Activated CD8-positive, alpha-beta memory T cell treated with anti-CD3 and anti-CD28 coated beads for 24 hours (primary cell): ENCODE measurements around the gene MYBPC2.

Experiments
- DNase-seq: peaks from one replicate; pipeline ENCODE4 v3.0.0-alpha.2; 2020

Gene MYBPC2

DNA sequence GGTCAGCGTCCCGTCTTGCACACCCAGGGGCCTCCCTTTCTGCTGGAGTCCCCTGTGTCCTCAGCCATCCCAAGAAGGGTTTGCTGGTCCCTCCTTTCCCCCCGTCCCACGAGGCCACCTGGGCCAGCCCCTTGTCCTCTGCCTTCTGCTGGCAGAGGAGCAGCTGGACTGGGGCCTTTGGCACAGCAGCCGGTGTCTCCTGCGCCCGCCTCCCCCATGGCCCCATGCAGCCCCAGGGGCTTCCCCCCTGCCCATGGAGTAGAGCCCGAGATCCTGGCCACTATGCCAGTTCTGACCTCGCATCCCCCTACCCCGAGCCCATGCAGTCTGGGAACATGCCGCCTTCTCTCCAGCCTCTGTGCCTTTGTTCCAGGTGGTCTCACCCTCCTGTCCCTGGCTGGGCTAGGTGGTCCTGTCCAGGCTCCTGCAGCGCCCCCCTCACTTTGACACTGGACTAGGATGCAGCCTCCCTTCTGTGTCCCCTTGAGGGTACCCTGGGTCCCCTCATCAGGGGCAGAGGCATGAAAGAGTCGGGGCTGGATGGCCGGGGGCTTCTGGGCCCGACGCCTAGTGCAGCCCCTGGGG is 49.7 kb downstream of the MYBPC2 start:
- no peak for DNase-seq

DNA sequence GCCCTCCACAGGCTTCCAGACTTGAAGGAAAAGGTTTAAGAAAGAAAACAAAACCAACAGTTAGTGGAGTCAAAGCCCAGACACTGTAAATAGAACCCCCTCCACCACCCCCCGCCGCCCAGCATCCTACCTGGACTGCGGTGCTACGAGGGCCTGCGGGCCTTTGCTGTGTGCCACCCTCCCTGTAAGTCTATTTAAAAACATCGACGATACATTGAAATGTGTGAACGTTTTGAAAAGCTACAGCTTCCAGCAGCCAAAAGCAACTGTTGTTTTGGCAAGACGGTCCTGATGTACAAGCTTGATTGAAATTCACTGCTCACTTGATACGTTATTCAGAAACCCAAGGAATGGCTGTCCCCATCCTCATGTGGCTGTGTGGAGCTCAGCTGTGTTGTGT is 50.2 kb downstream of the MYBPC2 start:
- DNase-seq = no peak

DNA sequence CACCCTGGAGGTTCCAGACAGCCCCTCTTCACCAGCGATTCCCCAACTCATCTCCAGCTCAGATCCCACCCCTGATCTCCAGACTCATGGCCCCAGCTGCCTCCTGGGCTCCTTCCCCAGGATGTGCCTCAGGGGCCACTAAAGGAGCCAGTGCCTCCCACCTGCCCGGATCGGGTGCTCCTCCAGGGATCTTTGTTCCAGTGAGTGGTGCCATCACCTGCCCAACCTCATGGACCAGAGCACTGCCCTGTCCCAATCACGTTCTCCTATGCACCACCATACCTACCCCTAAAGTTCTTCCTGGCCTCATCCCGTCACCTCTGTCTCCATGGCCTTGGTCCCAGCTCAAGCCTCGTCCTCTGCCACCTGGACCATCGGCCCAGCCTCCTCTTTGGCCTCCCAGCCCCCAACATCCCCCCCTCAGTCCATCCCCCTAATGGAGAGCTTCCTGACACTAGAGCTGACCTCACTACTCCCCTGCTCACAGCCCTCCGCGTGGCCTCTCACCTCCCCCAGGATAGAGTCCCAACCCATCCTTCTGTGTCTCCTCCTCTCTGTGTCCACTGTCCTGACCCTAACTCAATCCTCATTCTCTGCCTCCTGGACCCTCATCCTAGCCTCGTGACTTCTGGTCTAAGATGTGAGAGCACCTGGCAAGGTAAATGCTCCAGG is 52.7 kb downstream of the MYBPC2 start:
- no peak for DNase-seq

DNA sequence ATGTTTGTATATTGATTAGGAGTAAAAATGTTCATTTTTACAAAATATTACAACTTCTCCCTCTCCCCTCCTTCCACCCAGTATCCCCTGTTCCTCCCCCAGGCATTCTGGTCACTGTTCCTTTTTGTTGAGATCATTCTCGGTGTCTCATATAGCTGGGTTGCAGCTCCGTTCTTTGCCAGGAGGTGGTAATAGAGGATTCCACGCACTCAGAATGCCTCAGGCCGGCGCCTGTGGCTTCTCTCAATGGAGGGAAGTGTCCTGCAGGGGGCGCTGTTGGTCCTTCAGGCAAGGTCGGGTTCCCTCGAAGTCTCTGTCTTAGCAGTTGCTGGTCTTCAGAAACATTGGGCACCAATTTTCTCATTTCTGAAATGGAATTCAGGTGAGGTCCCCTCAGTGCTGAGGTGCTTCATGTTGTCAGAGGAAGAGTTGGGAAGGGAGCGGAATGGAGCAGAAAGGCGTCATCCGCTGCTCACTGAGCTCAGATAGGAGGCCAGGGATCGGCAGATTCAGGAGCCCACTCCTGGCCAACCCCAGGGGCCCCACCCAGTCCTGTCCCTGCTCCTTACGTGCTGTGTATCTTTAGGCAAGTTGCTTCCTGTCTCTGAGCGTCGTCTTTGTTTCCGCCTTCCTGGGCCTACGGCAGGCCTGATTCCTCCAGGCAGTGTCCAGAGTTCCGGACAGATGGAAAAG is 54.3 kb downstream of the MYBPC2 start:
- DNase-seq = peak; percentile 80

DNA sequence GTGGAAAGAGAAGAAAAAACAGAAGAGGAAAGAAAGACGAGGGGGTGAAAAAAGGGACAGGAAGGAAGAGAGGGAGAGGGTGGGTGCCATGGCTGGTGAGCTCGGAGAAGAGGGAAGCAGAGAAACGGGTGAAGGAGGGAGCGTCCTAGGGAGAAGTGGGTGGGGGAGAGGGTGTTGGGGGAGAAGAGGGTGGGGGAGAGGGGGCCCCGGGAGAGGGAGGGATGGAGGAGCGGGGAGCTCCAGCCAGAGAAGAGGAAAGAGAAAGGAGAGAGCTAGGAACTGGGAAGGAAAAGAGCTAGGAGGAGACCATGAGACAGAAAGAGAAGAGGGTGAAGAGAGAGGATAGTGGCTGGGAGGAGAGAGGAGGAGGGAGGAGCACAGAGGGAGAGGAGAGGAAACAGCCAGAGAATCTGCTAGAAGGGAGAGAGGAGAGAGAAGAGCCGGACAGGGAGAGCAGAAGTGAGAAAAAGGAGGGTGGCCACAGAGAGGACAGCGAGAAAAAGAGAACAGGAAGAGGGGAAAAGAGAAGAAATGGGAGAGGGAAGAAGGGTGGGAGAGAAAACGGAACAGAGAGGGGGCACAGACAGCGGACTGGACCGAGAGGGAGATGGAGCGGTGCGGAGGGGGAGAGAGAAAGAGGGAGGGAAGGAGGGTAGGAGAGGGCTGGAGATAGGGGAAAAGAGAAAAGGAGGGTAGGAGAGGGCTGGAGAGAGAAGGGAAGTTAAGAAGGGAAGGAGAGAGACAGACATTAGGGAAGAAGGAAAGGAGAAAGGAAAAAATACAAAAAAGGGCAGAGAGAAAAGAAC is 55.9 kb downstream of the MYBPC2 start:
- no peak for DNase-seq

DNA sequence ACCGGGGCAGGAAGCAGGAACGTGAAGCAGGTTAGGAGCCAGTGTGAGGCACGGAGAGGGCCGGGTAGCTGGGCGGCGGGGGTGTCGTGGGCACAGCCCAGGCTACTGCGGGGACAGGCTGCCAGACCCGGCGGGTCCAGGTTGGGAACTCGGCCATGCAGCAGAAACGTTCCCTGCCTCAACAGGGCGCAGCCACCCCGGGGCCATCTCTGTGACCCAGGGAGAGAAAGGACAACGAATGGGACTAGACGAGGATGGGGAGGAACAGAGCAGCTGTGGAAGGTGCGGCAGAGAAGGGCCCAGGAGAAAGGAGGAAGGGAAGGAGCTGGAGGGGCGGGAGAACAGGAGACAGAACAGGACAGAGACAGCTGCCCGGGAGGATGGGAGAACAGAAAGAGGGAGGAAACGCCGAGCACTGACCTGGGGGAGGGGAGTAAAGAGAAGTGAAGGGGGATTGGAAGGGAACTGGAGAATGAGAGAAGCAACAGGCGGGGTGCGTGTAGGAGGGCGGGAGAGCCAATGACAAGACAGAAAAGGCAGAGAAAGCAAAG is 56.8 kb downstream of the MYBPC2 start:
- no peak for DNase-seq

DNA sequence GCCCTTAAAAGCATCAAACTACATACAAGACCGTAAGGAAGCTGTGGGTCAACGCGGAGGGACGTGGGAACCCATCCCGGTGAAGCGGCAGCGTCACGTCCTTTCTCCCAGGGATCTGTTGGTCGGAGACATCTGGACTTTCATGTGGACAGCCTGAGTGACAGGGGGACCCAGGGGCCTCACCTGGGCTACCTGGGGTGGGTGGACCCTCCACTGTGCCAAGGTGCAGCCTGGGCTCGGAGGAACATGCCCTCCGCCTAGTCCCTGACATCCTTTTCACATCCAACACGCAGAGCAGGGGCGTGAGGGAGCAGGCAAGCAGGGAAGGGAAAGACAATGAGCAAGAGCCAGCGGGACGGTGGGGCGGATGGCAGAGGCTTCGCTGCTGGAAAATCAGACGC is 57.7 kb downstream of the MYBPC2 start:
- no peak for DNase-seq

DNA sequence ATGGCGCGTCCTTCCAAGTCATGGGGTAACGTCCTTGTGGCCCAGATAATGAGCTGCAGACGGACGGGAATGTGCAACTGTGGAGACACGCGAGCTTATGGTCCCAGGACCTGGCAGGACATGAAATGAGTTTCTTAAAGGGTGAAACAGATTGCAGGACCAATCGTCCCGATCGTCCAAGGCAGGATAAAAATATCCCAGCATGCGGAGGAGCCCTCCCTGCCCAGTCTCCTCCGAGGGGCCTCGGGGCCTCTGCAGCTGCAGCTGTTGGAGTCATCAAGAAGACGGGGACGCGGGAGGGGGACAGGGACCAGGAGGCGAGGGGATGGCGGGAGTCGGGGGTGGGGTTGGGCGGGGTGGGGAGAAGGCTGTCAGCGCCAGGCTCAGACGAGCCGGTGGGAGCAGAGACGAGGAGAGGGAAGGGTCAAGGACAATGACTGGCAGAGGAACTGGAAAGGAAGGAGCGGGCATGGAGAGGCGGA is 58.3 kb downstream of the MYBPC2 start:
- no peak for DNase-seq

DNA sequence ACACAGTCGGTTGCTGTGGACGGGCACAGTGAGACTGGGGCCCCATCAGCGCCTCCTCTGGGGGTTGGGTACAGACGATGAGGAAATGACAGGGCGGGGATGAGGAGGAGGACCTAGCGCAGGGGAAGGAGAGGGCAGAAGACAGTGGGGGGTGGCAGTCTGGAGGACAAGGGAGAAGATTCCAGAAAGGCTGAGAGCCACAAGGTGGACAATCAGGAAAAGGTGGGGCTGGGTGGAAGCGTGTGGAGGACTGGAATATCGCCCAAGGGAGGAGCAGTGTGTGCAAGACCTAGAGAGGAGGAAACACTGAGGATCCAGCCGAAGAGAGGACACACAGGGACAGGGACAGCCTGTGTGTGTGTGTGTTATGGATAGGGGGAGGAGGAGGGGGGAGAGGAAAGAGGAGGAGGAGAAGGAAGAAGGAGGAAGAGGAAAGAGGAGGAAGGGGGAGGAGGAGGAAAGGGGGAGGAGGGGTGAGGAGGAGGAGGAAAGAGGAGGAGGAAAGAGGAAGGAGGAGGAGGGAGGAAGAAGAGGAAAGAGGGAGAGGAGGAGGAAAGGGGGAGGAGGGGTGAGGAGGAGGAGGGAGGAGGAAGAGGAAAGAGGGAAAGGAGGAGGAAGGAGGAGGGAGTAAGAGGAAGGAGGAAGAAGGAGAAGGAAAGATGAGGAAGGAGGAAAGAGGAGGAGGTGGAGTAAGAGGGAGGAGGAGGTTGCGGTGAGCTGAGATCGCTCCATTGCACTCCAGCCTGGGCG is 59.8 kb downstream of the MYBPC2 start:
- peak; percentile 68 for DNase-seq

DNA sequence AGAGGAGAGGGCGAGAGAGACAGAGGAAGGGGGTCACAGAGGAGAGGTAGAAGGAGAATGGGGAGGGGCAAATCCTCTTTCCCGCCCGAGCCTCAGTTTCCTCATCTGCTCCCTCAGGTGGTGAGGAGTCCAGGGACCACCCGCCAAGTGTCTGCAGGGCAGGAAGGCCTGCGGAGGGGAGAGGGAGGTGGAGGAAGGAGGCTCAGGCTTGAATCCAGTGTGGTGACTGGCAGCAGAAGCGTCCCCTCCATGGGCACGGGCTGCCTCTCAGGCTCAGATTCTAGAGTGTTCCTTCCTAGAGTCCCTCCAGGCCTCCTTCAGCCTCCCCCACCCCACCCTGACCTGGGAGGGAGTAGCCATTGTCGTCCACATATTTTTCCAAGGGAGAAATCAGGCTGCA is 60.5 kb downstream of the MYBPC2 start:
- DNase-seq = no peak

DNA sequence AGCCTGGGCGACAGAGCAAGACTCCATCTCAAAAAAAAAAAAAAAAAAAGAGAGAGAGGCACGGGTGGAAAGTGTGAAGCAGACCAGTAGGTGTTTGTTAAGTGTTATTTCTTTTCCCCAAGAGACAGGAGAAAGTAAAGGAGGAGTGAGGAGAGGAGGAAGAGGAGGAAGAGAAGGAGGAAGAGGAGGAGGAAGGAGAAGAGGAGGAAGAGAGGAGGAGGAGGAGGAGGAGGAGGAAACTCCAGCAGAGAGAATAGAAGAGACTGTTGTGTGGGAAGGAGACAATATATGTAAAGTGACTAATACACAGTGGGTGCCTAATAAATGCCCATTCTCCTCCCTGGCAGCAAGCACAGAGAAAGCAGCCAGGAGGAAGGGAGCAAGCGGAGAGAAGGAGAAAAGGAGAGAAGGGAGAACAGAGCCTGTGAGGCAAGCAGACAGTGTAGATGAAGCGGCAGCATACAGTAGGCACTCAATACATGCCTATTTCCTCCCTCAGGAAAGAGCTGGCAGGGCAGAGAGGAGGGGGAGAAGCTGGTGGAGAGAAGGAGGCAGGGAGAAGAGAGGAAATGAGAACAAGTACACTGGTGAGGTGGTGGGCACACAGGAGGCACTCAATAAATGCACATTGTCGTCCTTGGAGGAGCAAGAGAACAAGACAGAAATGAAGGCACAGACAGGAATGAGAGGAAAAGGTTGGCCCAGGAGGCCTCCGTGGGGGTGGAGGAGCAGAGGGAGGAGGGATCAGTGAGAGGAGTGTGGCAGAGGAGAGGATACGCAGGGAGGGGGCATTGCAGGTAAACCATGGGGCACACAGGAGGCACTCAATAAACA is 61.7 kb downstream of the MYBPC2 start:
- no peak for DNase-seq

DNA sequence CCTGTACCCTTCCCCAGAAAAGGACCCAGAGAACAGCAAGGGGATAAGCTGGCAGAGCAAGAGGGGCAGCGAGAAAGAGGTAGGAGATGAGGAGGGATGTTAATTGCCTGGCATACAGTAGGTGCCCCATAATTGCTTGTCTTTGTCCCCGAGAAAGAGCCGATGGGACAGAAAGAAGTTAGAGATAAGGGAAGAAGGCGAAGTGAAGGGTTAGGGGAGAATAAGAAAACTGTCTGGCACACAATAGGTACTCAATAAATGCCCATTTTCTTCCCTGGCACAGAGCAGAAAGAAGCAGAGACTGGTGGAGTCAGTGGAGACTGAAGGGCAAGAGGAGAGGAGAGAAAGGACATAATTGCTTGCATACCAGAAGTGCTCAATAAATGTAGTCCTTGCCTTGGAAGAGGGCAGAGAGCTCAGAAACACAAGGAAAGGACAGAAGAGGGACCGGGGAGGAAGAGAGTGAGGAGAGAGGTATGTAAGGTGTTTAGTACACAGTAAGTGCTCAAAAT is 62.4 kb downstream of the MYBPC2 start:
- DNase-seq = no peak

DNA sequence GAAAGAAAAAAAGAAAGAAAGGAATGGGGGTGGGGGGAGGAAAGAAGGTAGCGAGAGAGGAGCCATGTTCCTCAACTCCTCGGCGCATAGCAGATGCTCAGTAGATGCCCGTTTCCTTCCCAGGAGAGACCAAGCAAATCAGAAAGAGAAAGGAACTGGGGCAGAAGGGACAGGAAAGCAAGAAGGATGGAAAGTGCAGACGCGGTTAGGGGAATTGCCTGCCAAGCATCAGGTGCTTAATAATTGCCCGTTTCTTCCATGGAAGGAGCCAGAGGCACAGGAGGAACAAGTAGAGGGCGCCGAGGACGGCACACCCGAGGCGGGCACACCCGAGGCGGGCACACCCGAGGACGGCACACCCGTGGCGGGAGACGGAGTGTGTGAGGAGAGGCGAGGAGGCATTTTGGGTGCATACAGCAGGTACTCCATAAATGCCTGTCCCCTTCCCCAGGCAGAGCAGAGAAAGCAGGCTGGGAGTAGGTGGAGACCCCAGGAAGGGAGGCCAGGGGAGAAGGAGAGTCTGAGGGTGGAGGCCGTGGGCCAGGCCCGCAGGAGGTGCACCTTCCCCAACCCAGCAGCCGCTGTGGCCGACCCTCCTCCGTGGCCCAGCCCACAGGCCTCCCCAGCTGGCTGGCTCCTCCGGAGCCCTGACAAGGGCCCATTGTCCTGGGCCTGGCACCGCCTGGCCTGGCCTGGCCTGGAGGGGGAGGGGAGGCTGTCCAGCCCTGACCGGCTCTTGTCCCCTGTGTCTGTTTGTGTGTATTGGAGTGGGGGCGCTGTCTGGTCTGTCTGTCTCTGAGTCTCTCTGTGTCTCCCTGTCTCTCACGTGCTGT is 63.7 kb downstream of the MYBPC2 start:
- no peak for DNase-seq

DNA sequence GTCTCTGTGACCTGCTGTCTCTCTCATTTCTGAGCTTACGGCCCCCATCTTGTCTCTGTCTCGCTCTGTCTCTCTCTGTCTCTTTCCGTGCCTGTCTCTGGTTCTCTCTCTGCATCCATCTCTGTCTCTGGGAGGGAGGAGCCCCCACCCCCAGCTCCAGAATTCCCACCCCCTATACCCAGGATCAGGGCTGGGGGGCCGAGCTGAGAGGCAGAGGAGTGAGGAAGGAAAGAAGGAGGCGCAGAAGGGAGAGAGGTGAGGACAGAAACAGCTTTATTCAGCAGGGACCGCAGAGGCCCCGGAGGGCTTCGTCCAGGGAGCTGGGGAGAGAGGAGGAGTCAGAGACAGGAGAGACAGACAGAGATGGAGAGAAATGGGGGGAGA is 64.3 kb downstream of the MYBPC2 start:
- no peak for DNase-seq

DNA sequence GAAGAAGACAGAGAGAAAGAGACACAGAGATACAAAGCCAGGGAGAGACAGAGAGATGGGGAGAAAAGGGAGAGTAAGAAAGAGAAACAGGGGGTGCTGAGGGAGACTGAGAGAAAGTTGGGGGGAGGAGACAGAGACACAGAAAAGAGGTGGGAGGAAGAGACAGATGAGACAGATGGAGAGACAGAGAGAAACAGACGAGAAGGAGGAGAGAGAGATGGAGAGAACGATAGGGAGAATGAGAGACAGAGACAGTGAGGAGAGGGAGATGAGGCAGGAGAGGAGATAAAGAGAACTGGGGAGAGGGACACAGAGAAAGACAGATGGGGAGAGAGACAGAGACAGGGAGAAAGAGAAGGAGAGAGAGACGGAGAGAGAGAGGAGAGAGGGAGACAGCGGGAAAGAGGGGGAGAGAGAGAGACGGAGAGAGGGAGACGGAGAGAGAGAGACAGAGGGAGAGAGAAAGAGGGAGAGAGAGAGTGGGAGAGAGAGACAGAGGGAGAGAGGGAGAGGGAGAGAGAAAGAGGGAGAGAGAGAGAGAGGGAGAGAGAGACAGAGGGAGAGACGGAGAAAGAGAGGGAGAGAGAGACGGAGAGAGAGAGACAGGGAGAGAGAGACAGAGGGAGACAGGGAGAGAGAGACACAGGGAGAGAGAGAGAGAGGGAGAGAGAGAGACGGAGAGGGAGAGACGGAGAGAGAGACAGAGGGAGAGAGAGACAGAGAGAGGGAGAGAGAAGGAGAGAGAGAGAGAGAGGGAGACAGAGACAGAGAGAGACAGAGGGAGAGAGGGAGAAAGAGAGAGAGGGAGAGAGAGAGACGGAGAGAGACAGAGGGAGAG is 65.7 kb downstream of the MYBPC2 start:
- DNase-seq = no peak

DNA sequence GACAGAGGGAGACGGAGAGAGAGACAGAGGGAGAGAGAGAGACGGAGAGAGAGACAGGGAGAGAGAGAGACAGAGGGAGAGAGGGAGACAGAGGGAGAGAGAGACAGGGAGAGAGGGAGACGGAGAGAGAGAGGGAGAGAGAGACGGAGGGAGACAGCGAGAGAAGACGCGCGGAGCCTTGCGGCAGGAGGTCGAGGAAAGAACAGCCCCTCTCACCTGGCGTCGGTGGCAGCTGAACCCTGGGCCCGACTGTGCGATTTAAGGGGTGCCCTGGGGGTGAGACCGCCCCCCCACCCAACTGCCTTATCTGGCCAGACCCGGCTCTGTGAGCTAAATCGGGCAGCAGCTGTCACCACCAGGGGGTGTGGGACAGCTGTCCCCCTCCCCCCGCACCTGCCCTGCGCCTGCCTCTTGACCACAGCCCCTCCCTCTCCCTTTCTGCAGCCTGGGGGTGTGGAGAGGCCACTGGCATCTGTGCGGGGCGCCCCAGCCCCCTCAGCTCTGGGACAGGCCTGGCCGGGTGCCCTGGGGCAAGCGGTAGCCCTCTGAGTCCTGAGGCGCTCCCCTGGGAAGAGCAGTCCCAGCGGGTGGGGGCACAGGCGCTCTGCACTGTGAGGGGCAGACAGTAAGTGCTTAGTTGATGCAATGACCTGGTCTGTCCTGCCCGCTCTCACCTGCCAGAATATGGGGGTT is 67.5 kb downstream of the MYBPC2 start:
- no peak for DNase-seq

DNA sequence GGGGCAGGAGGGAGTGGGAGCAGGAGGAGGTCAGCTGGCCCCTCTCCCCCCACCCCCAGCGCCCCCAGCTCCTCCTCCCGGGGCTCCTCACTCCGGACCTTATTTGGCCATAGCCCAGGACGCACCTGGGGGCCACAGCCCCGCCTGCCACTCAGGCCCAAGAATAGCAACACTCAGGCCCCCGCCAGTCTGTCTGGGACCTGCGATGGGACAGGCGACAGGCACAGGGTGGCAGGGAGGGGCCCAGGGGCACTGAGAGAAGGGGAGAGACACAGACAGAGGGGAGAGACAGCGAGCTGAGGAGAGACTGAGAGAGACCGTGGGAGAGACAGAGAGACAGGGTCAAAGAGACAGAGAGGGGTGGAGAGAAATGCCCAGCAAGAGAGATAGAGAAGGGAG is 68.1 kb downstream of the MYBPC2 start:
- DNase-seq = no peak

DNA sequence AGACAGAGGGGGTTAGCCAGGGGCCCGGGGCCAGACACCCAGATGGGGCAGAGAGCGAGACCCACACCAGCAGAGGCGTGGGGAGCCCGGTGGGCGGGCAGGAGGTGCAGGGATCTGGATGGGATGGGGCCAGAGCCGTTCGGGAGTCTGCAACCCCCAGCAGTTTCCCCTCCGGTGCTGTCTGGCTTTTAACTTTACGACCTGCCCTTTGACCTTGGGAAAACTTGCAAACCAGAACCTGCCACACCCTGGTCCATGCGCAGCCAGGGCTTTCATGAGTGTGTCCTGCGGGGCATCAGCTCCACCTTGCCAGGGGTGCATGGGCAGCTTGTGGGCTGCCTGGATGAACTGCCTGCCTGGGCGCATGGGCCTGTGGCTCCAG is 68.5 kb downstream of the MYBPC2 start:
- DNase-seq = no peak
